Gastrocnemius medialis (tissue), 4 donors: ENCODE results near the gene MYCT1. TPM values are rescaled to one million over a fixed set of nuclear protein-coding genes. Genes with fewer than 3 reads are reported as not detected.

Experiments
- ATAC-seq, 2 donors: fragments of 150-250 bp; one replicate each; pipeline ENCODE4 v1.9.1; 2016
- DNase-seq, 2 donors: peaks; one replicate each; pipeline ENCODE4 v3.0.0-alpha.2; 2019
- H3K27ac ChIP-seq, 4 donors: fragments of 200-600 bp; sonication (generic); 1 replicate in 1 of 4; 2 replicates in 3 of 4; pipeline ENCODE4 v1.5.1; 2016 to 2018; ENCODE audit warnings: mild to moderate bottlenecking in 2 of 4, moderate library complexity in 1 of 4
- H3K27me3 ChIP-seq, 3 donors: fragments of 200-600 bp; sonication (generic) in 2 of 3; 1 replicate in 1 of 3; 2 replicates in 2 of 3; pipeline versions ENCODE4 v1.5.1 to v1.6.0; 2016 to 2019; ENCODE audit warnings: mild to moderate bottlenecking in 1 of 3, moderate library complexity in 1 of 3
- H3K36me3 ChIP-seq, 2 donors: fragments of 200-600 bp; sonication (generic) in 1 of 2; one replicate each; pipeline ENCODE4 v1.5.1; 2017 to 2018
- H3K4me1 ChIP-seq, 2 donors: fragments of 200-600 bp; sonication (generic) in 1 of 2; one replicate each; pipeline ENCODE4 v1.5.1; 2016 to 2017; ENCODE audit warnings: mild to moderate bottlenecking in 2 of 2
- H3K4me3 ChIP-seq, 4 donors: fragments of 200-600 bp; sonication (generic) in 3 of 4; 1 replicate in 1 of 4; 2 replicates in 3 of 4; pipeline ENCODE4 v1.5.1; 2016 to 2019; ENCODE audit warnings: mild to moderate bottlenecking in 2 of 4
- H3K9me3 ChIP-seq, 3 donors: fragments of 200-600 bp; sonication (generic) in 2 of 3; 1 replicate in 1 of 3; 2 replicates in 2 of 3; pipeline ENCODE4 v1.5.1; 2016 to 2019
- POLR2A ChIP-seq, 2 donors: fragments of 450-650 bp; IDR thresholded peaks; one replicate each; pipeline ENCODE4 v1.6.1; 2017; ENCODE audit warnings: antibody characterized with exemption in 2 of 2, mild to moderate bottlenecking in 2 of 2, moderate library complexity in 2 of 2
- in situ Hi-C, 4 donors: fragments of 200-750 bp; cut with MboI; loops; one replicate each; pipeline versions ENCODE4 v1.15.0 to v1.8.0; 2017; ENCODE audit warnings: low sequenced_read_pairs in 4 of 4
- intact Hi-C: fragments of 100-400 bp; cut with DNase I; formaldehyde crosslinking; loops from one replicate; pipeline ENCODE4 v1.15.1; 2023; ENCODE audit warnings: low total_unique reads
- total RNA-seq, 4 donors: library from RNA; depleted of rRNA; stranded (reverse); fragments of >200 nt; gene quantifications; one replicate each; pipeline versions ENCODE4 v1.1.0 to v1.2.3, GENCODE V29; 2016
- TF ChIP-seq, protein P1 (sequence below), 5 experiments: fragments of 450-650 bp in 3 of 5; fragments of 200-600 bp in 2 of 5; sonication (generic) in 2 of 5; IDR thresholded peaks in 4 of 5; conservative IDR thresholded peaks in 1 of 5; 1 replicate in 4 of 5; 2 replicates in 1 of 5; pipeline ENCODE4 v1.5.1; 2016 to 2019; ENCODE audit warnings: antibody characterized with exemption in 5 of 5, mild to moderate bottlenecking in 3 of 5, moderate library complexity in 3 of 5

Gene MYCT1
- total RNA-seq, 4 donors from 2014 or later = 5.4 to 13.7 (median 9.3) TPM

DNA sequence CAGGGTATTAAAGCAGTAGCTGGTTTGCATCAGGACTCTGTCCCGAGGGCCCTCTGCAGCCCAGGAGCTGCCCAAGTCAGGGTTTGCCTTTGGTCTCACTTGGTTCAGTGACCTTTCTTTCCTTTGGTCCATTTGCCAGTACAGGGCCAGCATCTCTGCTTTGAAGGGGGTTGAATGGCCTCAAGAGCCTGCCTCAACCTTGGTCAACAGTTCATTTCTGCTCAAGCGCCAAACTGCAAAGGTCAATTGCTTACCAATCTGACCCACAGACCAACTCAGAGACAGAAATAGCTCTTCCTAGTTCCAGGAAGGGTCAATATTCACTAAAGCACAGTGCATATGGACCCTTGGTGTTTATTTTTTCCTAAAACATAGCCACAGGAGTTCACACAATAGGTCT lies 72.3 kb downstream of the MYCT1 start:
- Histone ChIP-seq H3K27me3 (no peaks in the 10 kb centered on the region), H3K4me3 (no peak overlapping the region), H3K4me1 (no peaks in the 10 kb centered on the region), H3K27ac (no peak overlapping the region), H3K9me3 (no peaks in the 10 kb centered on the region), H3K36me3 (no peaks in the 10 kb centered on the region)
- ATAC-seq (no peak), DNase-seq (no peak)
- TF ChIP-seq, protein P1, sequence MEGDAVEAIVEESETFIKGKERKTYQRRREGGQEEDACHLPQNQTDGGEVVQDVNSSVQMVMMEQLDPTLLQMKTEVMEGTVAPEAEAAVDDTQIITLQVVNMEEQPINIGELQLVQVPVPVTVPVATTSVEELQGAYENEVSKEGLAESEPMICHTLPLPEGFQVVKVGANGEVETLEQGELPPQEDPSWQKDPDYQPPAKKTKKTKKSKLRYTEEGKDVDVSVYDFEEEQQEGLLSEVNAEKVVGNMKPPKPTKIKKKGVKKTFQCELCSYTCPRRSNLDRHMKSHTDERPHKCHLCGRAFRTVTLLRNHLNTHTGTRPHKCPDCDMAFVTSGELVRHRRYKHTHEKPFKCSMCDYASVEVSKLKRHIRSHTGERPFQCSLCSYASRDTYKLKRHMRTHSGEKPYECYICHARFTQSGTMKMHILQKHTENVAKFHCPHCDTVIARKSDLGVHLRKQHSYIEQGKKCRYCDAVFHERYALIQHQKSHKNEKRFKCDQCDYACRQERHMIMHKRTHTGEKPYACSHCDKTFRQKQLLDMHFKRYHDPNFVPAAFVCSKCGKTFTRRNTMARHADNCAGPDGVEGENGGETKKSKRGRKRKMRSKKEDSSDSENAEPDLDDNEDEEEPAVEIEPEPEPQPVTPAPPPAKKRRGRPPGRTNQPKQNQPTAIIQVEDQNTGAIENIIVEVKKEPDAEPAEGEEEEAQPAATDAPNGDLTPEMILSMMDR (IDR thresholded peaks at IDR 0.05 in 4 of 5, conservative IDR thresholded peaks at IDR 0.05 in 1 of 5) = no peak
- no peak for TF ChIP-seq POLR2A (IDR thresholded peaks at IDR 0.05)
- intact Hi-C loops = no loop called here
- in situ Hi-C loops = no loop called here

DNA sequence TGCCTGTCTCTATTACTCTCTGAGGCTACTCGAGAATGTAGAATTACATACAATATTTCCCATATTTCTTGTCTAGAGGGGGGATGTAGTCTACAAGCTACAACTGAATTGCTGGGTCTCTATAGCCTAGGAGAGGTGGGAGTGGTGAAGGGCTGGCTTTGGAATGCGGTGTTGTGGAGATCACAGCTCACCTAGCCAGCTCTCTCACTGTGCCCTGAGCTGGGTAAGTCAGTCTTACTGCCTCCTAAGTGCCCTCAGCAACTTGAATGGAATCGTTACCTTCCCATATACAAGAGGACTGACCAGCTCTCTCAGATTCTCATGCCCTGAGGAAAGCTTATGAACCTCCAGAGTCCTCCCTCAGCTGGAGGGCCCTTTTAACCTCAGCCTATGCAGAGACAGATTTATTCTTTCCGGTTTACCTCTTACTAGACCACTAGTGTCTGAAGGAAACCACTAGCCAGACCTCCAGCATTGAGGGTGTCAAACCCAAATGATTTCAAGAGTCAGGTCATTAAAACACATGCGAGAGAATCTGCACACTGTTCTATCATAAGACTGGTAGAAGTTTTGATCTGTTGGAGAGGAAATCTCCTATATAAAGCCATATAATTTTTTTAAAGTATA lies 73.5 kb downstream of the MYCT1 start:
- intact Hi-C loops = no loop called here
- DNase-seq (no peak), ATAC-seq (no peak)
- TF ChIP-seq, protein P1 (IDR thresholded peaks at IDR 0.05 in 4 of 5, conservative IDR thresholded peaks at IDR 0.05 in 1 of 5) = no peak
- TF ChIP-seq POLR2A (IDR thresholded peaks at IDR 0.05) = no peak
- H3K27ac ChIP-seq = no peak overlapping the region
- no peak overlapping the region for H3K4me3 ChIP-seq
- H3K4me1 ChIP-seq = no peaks in the 10 kb centered on the region
- no peaks in the 10 kb centered on the region for H3K36me3 ChIP-seq
- H3K27me3 ChIP-seq = no peaks in the 10 kb centered on the region
- H3K9me3 ChIP-seq = no peaks in the 10 kb centered on the region
- in situ Hi-C loops = no loop called here

Other genes starting within 250 kb of the MYCT1 start
- 10 to 100 TPM; 29.1 to 51.5 (median 45.6) TPM for gene SYNE1, start 60.5 kb upstream of the MYCT1 start, total RNA-seq
- gene VIP, start 52.9 kb downstream of the MYCT1 start, total RNA-seq = under 1 TPM in 1 of 4 donors, not detected in 3; 0.88 TPM